ENCODE measurements around the gene DDX27. TPM values are rescaled to one million over a fixed set of nuclear protein-coding genes. Genes with fewer than 3 reads are reported as not detected.

The DDX27 gene
- total RNA-seq, 2 donors from 2014 or later = 17.7 to 20.1 TPM

GRCh38 chr20:49231471-49231870 is 12.3 kb downstream of the DDX27 start:
- intact Hi-C loops (cut with DNase I) = no loop called here
- no peak for DNase-seq (ENCODE audit: low spot score)

- intact Hi-C loops (cut with DNase I) = no loop called here
Observed at GRCh38 chr20:49233226-49233625, 14.0 kb downstream of the DDX27 start.

GRCh38 chr20:49234831-49235230 is 15.6 kb downstream of the DDX27 start:
- intact Hi-C loops (cut with DNase I) = no loop called here
- no peak for DNase-seq (ENCODE audit: low spot score)

More at GRCh38 chr20:49233226-49233625, 14.0 kb downstream of the DDX27 start:
- no peak for DNase-seq (ENCODE audit: low spot score)

- intact Hi-C loops (cut with DNase I) = no loop called here
- DNase-seq (ENCODE audit: low spot score) = no peak
Observed at GRCh38 chr20:49236301-49236700, 17.1 kb downstream of the DDX27 start.

- intact Hi-C loops (cut with DNase I) = no loop called here
- no peak for DNase-seq (ENCODE audit: low spot score)
Observed at GRCh38 chr20:49237531-49237930, 18.3 kb downstream of the DDX27 start.

- intact Hi-C loops (cut with DNase I) = no loop called here
- DNase-seq (ENCODE audit: low spot score) = no peak
Observed at GRCh38 chr20:49245921-49246740, 26.9 kb downstream of the DDX27 start.

- intact Hi-C loops (cut with DNase I) = no loop called here
- no peak for DNase-seq (ENCODE audit: low spot score)
Observed at GRCh38 chr20:49247169-49247723, 28.0 kb downstream of the DDX27 start.

GRCh38 chr20:49247792-49248191 is 28.6 kb downstream of the DDX27 start:
- intact Hi-C loops (cut with DNase I) = no loop called here
- DNase-seq (ENCODE audit: low spot score) = no peak

GRCh38 chr20:49248301-49248700 is 29.1 kb downstream of the DDX27 start:
- intact Hi-C loops (cut with DNase I) = no loop called here
- DNase-seq (ENCODE audit: low spot score) = no peak

GRCh38 chr20:49248879-49249665 is 29.9 kb downstream of the DDX27 start:
- DNase-seq (ENCODE audit: low spot score) = no peak
- intact Hi-C loops (cut with DNase I) = no loop called here

GRCh38 chr20:49252556-49253350 is 33.5 kb downstream of the DDX27 start:
- intact Hi-C loops (cut with DNase I) = no loop called here
- DNase-seq (ENCODE audit: low spot score) = no peak

- intact Hi-C loops (cut with DNase I) = no loop called here
- DNase-seq (ENCODE audit: low spot score) = no peak
Observed at GRCh38 chr20:49256261-49256660, 37.0 kb downstream of the DDX27 start.

- intact Hi-C loops (cut with DNase I) = no loop called here
Observed at GRCh38 chr20:49259284-49259683, 40.1 kb downstream of the DDX27 start.

GRCh38 chr20:49259799-49260198 is 40.6 kb downstream of the DDX27 start:
- no peak for DNase-seq (ENCODE audit: low spot score)
- intact Hi-C loops (cut with DNase I) = loop anchor here in 1 of 2 donors (5.0 kb wide), 1 partner anchor 1622 kb away; no protein-coding TSS in a partner anchor

More at GRCh38 chr20:49259284-49259683, 40.1 kb downstream of the DDX27 start:
- DNase-seq (ENCODE audit: low spot score) = no peak

- no peak for DNase-seq (ENCODE audit: low spot score)
- intact Hi-C loops (cut with DNase I) = loop anchor here in 1 of 2 donors (5.0 kb wide), 1 partner anchor 1623 kb away; no protein-coding TSS in a partner anchor
Observed at GRCh38 chr20:49260218-49260617, 41.0 kb downstream of the DDX27 start.

- no peak for DNase-seq (ENCODE audit: low spot score)
- intact Hi-C loops (cut with DNase I) = loop anchor here in 1 of 2 donors (5.0 kb wide), 1 partner anchor 1624 kb away; no protein-coding TSS in a partner anchor
Observed at GRCh38 chr20:49261173-49261572, 42.0 kb downstream of the DDX27 start.

GRCh38 chr20:49262444-49262843 is 43.2 kb downstream of the DDX27 start:
- no peak for DNase-seq (ENCODE audit: low spot score)
- intact Hi-C loops (cut with DNase I) = loop anchor here in 1 of 2 donors (5.0 kb wide), 1 partner anchor 1625 kb away; no protein-coding TSS in a partner anchor

GRCh38 chr20:49267327-49267726 is 48.1 kb downstream of the DDX27 start:
- no peak for DNase-seq (ENCODE audit: low spot score)
- intact Hi-C loops (cut with DNase I) = no loop called here
